Body of pancreas (tissue), 4 donors: ENCODE measurements around the gene TRAF1. TPM values are rescaled to one million over a fixed set of nuclear protein-coding genes. Genes with fewer than 3 reads are reported as not detected.

Experiments used
- ATAC-seq: fragments of 150-250 bp; one replicate; pipeline ENCODE4 v1.9.1; 2016
- DNase-seq, 4 donors: peaks; one replicate each; pipeline ENCODE4 v3.0.0-alpha.2; 2019
- H3K27ac ChIP-seq, 4 donors: fragments of 200-600 bp; sonication (generic); 1 replicate in 3 of 4; 2 replicates in 1 of 4; pipeline versions ENCODE4 v1.5.1 to v1.6.1; 2016 to 2019; ENCODE audit warnings: mild to moderate bottlenecking in 1 of 4, mixed read lengths in 1 of 4, moderate library complexity in 1 of 4
- H3K27me3 ChIP-seq, 2 donors: fragments of 200-600 bp; sonication (generic); one replicate each; pipeline ENCODE4 v1.6.0; 2016; ENCODE audit warnings: mild to moderate bottlenecking in 1 of 2
- H3K36me3 ChIP-seq, 2 donors: fragments of 200-600 bp; sonication (generic); replicated peaks in 1 of 2; 2 replicates each; pipeline ENCODE4 v1.5.1; 2016; ENCODE audit warnings: low read depth in 2 of 2; ENCODE audit not compliant: insufficient read depth in 1 of 2
- H3K4me1 ChIP-seq: fragments of 200-600 bp; sonication (generic); one replicate; pipeline ENCODE4 v1.6.0; 2016
- H3K4me3 ChIP-seq, 2 donors: fragments of 200-600 bp; sonication (generic); 1 replicate in 1 of 2; 2 replicates in 1 of 2; pipeline ENCODE4 v1.5.1; 2016 to 2019
- H3K9me3 ChIP-seq, 3 donors: fragments of 200-600 bp; sonication (generic); 1 replicate in 2 of 3; 2 replicates in 1 of 3; pipeline ENCODE4 v1.5.1; 2016
- POLR2A ChIP-seq, 3 donors: fragments of 450-650 bp; IDR thresholded peaks; one replicate each; pipeline ENCODE4 v1.6.1; 2016; ENCODE audit warnings: antibody characterized with exemption in 3 of 3, mild to moderate bottlenecking in 2 of 3
- WGBS, 2 donors: methylation state at CpG; one replicate each; pipeline ENCODE4 v1.1.5; 2017; 5-methylcytosine and 5-hydroxymethylcytosine counted together
- intact Hi-C: fragments of 100-400 bp; cut with DNase I; formaldehyde crosslinking; loops from one replicate; pipeline ENCODE4 v1.15.1; 2023
- total RNA-seq, 2 donors: library from RNA; depleted of rRNA; stranded (reverse); fragments of >200 nt; gene quantifications; one replicate each; pipeline ENCODE4 v1.1.0, GENCODE V29; 2016
- TF ChIP-seq, protein P1 (sequence below), 7 experiments: fragments of 450-650 bp in 4 of 7; fragments of 200-600 bp in 3 of 7; sonication (generic) in 3 of 7; IDR thresholded peaks; one replicate each; pipeline ENCODE4 v1.5.1; 2016 to 2019; ENCODE audit warnings: antibody characterized with exemption in 7 of 7

The TRAF1 gene
- total RNA-seq, 2 donors from 2014 or later: 4.4 to 8.2 TPM

DNA sequence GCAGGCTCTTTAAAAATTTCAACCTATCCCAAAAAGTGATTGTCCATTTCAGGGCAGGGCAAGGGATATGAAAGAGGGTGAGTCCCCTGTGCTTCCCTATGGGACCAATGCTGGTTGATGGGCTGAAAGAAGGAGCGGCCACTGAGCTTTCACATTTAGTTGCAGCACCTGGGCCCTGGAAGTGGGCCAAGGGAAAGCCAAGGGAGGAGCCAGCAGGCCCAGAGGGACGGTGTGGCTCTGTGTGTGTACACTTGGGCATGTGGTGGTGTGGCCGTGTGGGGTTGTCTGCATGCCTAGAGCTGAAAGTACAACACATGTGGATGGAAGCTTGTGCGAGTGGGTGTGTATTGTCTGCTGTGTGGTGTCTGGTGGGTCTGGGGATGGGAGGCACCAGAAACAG is 69.9 kb downstream of the TRAF1 start:
- Histone ChIP-seq H3K4me1 (peaks cover 13% of the 10 kb centered on the region), H3K27ac (no peak overlapping the region), H3K27me3 (no peaks in the 10 kb centered on the region), H3K36me3 (no peaks in the 10 kb centered on the region), H3K9me3 (no peaks in the 10 kb centered on the region), H3K4me3 (no peak overlapping the region)
- no peak for TF ChIP-seq POLR2A (IDR thresholded peaks at IDR 0.05)
- TF ChIP-seq, protein P1, sequence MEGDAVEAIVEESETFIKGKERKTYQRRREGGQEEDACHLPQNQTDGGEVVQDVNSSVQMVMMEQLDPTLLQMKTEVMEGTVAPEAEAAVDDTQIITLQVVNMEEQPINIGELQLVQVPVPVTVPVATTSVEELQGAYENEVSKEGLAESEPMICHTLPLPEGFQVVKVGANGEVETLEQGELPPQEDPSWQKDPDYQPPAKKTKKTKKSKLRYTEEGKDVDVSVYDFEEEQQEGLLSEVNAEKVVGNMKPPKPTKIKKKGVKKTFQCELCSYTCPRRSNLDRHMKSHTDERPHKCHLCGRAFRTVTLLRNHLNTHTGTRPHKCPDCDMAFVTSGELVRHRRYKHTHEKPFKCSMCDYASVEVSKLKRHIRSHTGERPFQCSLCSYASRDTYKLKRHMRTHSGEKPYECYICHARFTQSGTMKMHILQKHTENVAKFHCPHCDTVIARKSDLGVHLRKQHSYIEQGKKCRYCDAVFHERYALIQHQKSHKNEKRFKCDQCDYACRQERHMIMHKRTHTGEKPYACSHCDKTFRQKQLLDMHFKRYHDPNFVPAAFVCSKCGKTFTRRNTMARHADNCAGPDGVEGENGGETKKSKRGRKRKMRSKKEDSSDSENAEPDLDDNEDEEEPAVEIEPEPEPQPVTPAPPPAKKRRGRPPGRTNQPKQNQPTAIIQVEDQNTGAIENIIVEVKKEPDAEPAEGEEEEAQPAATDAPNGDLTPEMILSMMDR (IDR thresholded peaks at IDR 0.05): no peak
- 23 to 38% methylated on average over 3 to 4 of the region's 4 CpGs for WGBS, 2 donors
- DNase-seq (peak; percentile 79 to 90 (median 86)), ATAC-seq (peak; percentile 87)
- intact Hi-C loops: no loop called here

DNA sequence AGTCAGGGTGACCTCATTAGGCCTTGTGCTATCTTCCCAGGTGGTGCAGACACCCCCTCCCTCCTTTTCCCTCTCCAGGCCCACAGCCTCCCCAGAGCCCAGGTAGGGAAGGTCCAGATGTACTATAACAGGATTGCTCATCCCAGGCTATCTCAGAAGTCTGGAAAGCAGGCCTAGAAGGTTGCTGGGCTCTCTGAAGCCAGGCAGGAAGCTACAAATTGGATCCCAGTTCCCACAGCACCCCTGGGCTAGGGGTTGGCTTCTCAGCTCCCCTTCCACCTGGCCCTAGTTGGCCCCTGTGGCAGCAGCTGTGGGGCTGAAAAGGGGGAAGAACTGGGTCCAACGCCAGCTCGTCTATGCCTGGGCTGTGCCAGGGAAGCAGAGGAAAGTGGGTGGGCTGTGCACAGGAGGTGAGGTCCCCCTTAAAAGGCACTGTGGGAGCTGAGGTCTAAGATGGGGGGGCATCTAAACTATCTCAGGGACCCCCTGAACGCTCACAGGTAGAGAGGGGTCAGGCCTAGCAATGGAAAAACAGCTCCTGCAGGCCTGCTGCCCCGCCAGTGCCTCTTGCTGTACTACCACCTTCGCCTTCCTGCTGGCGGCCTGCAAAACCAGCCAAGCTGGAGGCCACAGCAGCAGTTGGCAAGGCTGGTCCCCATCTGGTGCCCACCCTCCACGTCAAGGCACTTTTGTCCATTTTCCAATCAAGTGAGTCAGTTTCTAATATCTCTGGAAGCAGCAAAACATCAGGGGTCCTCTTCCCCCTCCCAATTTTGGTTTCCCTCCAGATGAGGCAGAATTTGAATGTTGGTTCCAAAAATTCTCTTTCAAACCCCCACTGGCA is 70.5 kb downstream of the TRAF1 start:
- DNase-seq (no peak), ATAC-seq (no peak)
- Histone ChIP-seq H3K27me3 (no peaks in the 10 kb centered on the region), H3K4me3 (no peak overlapping the region), H3K9me3 (no peaks in the 10 kb centered on the region), H3K27ac (no peak overlapping the region), H3K36me3 (no peaks in the 10 kb centered on the region), H3K4me1 (peaks cover 13% of the 10 kb centered on the region)
- intact Hi-C loops: no loop called here
- WGBS, 2 donors: 89 to 95% methylated on average over 6 to 7 of the region's 7 CpGs
- no peak for TF ChIP-seq POLR2A (IDR thresholded peaks at IDR 0.05)
- TF ChIP-seq, protein P1 (IDR thresholded peaks at IDR 0.05): no peak

- TF ChIP-seq, protein P1 (IDR thresholded peaks at IDR 0.05): no peak
- TF ChIP-seq POLR2A (IDR thresholded peaks at IDR 0.05): no peak
- 80 to 93% methylated on average over 3 of the region's 3 CpGs for WGBS, 2 donors
- ATAC-seq (no peak), DNase-seq (no peak)
- H3K9me3 ChIP-seq: no peaks in the 10 kb centered on the region
- intact Hi-C loops: no loop called here
- H3K4me1 ChIP-seq: peaks cover 13% of the 10 kb centered on the region
- no peak overlapping the region for H3K4me3 ChIP-seq
- H3K27ac ChIP-seq: no peak overlapping the region
- H3K27me3 ChIP-seq: no peaks in the 10 kb centered on the region
- H3K36me3 ChIP-seq: no peaks in the 10 kb centered on the region
Measured at GRCh38 chr9:120854596-120855327, 71.8 kb downstream of the TRAF1 start.

DNA sequence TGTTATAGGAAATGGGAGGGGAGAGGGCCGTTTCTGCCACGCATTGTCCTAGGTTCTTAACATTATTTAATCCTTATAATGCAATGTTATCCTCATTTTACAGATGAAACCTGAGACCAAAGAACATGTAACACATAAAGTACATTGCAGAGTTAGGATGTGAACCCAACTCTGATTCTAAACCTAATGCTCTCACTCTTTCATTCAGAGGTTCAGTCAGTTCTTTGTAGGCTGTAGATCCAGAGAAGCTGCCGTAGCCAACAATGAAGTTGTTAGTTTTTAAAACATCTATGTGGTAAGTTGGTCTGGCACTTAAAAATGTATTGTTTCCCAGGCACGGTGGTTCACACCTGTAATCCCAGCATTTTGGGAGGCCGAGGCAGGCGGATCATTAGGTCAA is 73.4 kb downstream of the TRAF1 start:
- 82 to 95% methylated on average over 6 of the region's 6 CpGs for WGBS, 2 donors
- no peaks in the 10 kb centered on the region for H3K36me3 ChIP-seq

More for the DNA sequence above, 73.4 kb downstream of the TRAF1 start:
- H3K4me1 ChIP-seq: peaks cover 13% of the 10 kb centered on the region
- no peak for TF ChIP-seq POLR2A (IDR thresholded peaks at IDR 0.05)
- DNase-seq (no peak), ATAC-seq (no peak)
- H3K4me3 ChIP-seq: no peak overlapping the region
- intact Hi-C loops: no loop called here
- H3K9me3 ChIP-seq: no peaks in the 10 kb centered on the region
- no peaks in the 10 kb centered on the region for H3K27me3 ChIP-seq
- H3K27ac ChIP-seq: no peak overlapping the region

Other genes with a start within 250 kb of the TRAF1 start
- gene MEGF9, start 212.3 kb downstream of the TRAF1 start, total RNA-seq: 1 to 10 TPM; 9.6 to 9.9 TPM
- gene FBXW2, start 133.4 kb downstream of the TRAF1 start, total RNA-seq: 10 to 100 TPM; 16.6 to 19.1 TPM
- 10 to 100 TPM; 20.8 to 31.0 TPM for gene PSMD5, start 83.9 kb downstream of the TRAF1 start, total RNA-seq
- gene PHF19, start 49.6 kb downstream of the TRAF1 start, total RNA-seq: 1 to 10 TPM; 5.4 to 6.9 TPM
- 10 to 100 TPM in 1 of 2 donors, 1 to 10 TPM in 1; 7.3 to 16.1 TPM for gene C5, start 123.5 kb upstream of the TRAF1 start, total RNA-seq
- gene CNTRL, start 148.2 kb upstream of the TRAF1 start, total RNA-seq: 10 to 100 TPM; 16.1 to 20.8 TPM